ENCODE data around the gene SCRG1. TPM values are rescaled to one million over a fixed set of nuclear protein-coding genes. Genes with fewer than 3 reads are reported as not detected.

Gene SCRG1
- total and polyA plus RNA-seq, 2 donors (not counting 3 experiments of a cell fraction or from before 2014, with no cell fraction given), result not detected

- CTCF ChIA-PET, result interaction anchor here (1.2 to 1.9 kb wide), 3 partner anchors 11 to 79 kb away, joined by 4 to 7 read pairs (median 6); no protein-coding TSS in a partner anchor
- H3K4me1 ChIP-seq (ENCODE audit: control insufficient read depth, extremely low read depth, insufficient read depth, low read length), result no peaks in the 10 kb centered on the region
- intact Hi-C loops (cut with micrococcal nuclease), result no loop called here
- H3K27ac ChIP-seq (ENCODE audit: insufficient read depth, low read depth, low read length), result no peak overlapping the region
- BruUV-seq (replicated peaks), result no TSS peak
- H4K20me1 ChIP-seq (replicated peaks; ENCODE audit: control insufficient read depth, extremely low read depth, insufficient read depth, low read length), result no peaks in the 10 kb centered on the region
- DNase-seq (ENCODE audit: low read depth, low spot score) (no peak), FAIRE-seq (no peak)
- H3K79me2 ChIP-seq (ENCODE audit: control insufficient read depth, insufficient read depth, low read length), result no peaks in the 10 kb centered on the region
- H3K9me1 ChIP-seq (replicated peaks; ENCODE audit: control insufficient read depth, extremely low read depth, insufficient read depth, low read length), result no peaks in the 10 kb centered on the region
- no peaks in the 10 kb centered on the region for H3K36me3 ChIP-seq (ENCODE audit: control insufficient read depth in 2 of 2, extremely low read depth in 1 of 2, insufficient read depth in 2 of 2, low read length in 2 of 2)
- no peak overlapping the region for H3K4me2 ChIP-seq (ENCODE audit: insufficient read depth, low read length)
- H3K4me3 ChIP-seq (replicated peaks in 1 of 3; ENCODE audit: insufficient read depth in 1 of 3, low read depth in 1 of 3, low read length in 3 of 3), result no peak overlapping the region
- POLR2A ChIA-PET, result no interaction called here
- no peaks in the 10 kb centered on the region for H3K9me3 ChIP-seq (replicated peaks; ENCODE audit: control insufficient read depth, insufficient read depth, low read length)
- H2AFZ ChIP-seq (ENCODE audit: low read depth, low read length), result no peak overlapping the region
- dilution Hi-C loops (cut with MboI; ENCODE audit: extremely low pct_ligation_motif_present, low sequenced_read_pairs), result no loop called here
- no peak overlapping the region for H3K9ac ChIP-seq (replicated peaks; ENCODE audit: extremely low read depth, insufficient read depth, low read length)
- no peaks in the 10 kb centered on the region for H3K27me3 ChIP-seq (ENCODE audit: control insufficient read depth in 2 of 2, insufficient read depth in 2 of 2, low read length in 2 of 2)
- TF ChIP-seq FOS (IDR thresholded peaks at IDR 0.05; ENCODE audit: borderline replicate concordance, insufficient read depth, low read length), result no peak
- TF ChIP-seq POLR2A (IDR thresholded peaks at IDR 0.05; ENCODE audit: low read depth, low read length), result no peak
Observed at GRCh38 chr4:173398220-173398619, 696 bp downstream of the SCRG1 start.

GRCh38 chr4:173397604-173398003, 1.3 kb downstream of the SCRG1 start:
- no peak overlapping the region for H3K4me3 ChIP-seq (replicated peaks in 1 of 3; ENCODE audit: insufficient read depth in 1 of 3, low read depth in 1 of 3, low read length in 3 of 3)
- H2AFZ ChIP-seq (ENCODE audit: low read depth, low read length), result no peak overlapping the region
- no peaks in the 10 kb centered on the region for H3K27me3 ChIP-seq (ENCODE audit: control insufficient read depth in 2 of 2, insufficient read depth in 2 of 2, low read length in 2 of 2)
- intact Hi-C loops (cut with micrococcal nuclease) (no loop called here), dilution Hi-C loops (cut with MboI; ENCODE audit: extremely low pct_ligation_motif_present, low sequenced_read_pairs) (no loop called here)
- FAIRE-seq (no peak), DNase-seq (ENCODE audit: low read depth, low spot score) (no peak)
- H3K4me1 ChIP-seq (ENCODE audit: control insufficient read depth, extremely low read depth, insufficient read depth, low read length), result no peaks in the 10 kb centered on the region
- no peaks in the 10 kb centered on the region for H3K79me2 ChIP-seq (ENCODE audit: control insufficient read depth, insufficient read depth, low read length)
- ChIA-PET CTCF (interaction anchor here (0.8 to 1.9 kb wide), 4 partner anchors 11 to 78 kb away, joined by 3 to 7 read pairs (median 5); no protein-coding TSS in a partner anchor), POLR2A (no interaction called here)
- TF ChIP-seq MAX (IDR thresholded peaks at IDR 0.05; ENCODE audit: insufficient read depth, insufficient read length) (no peak), MYC (IDR thresholded peaks at IDR 0.05; ENCODE audit: low read depth, low read length) (no peak), JUN (IDR thresholded peaks at IDR 0.05; ENCODE audit: borderline replicate concordance, insufficient read depth, insufficient read length, low read depth) (no peak), GATA2 (IDR thresholded peaks at IDR 0.05; ENCODE audit: insufficient read depth, insufficient read length, low read depth, low read length) (no peak), POLR2AphosphoS5 (IDR thresholded peaks at IDR 0.05; ENCODE audit: insufficient read depth, low read depth, low read length) (no peak), POLR2A (IDR thresholded peaks at IDR 0.05; ENCODE audit: low read depth, low read length) (no peak), FOS (IDR thresholded peaks at IDR 0.05; ENCODE audit: borderline replicate concordance, insufficient read depth, low read length) (no peak), CTCF (IDR thresholded peaks at IDR 0.05; ENCODE audit: extremely low read depth in 1 of 2, insufficient read depth in 1 of 2, low read depth in 1 of 2, low read length in 2 of 2) (no peak), EZH2 (IDR thresholded peaks at IDR 0.05; ENCODE audit: borderline replicate concordance, low read depth, low read length, severe bottlenecking) (no peak)
- H3K9me1 ChIP-seq (replicated peaks; ENCODE audit: control insufficient read depth, extremely low read depth, insufficient read depth, low read length), result no peaks in the 10 kb centered on the region
- H4K20me1 ChIP-seq (replicated peaks; ENCODE audit: control insufficient read depth, extremely low read depth, insufficient read depth, low read length), result no peaks in the 10 kb centered on the region
- H3K4me2 ChIP-seq (ENCODE audit: insufficient read depth, low read length), result no peak overlapping the region
- no peak overlapping the region for H3K27ac ChIP-seq (ENCODE audit: insufficient read depth, low read depth, low read length)
- no peaks in the 10 kb centered on the region for H3K36me3 ChIP-seq (ENCODE audit: control insufficient read depth in 2 of 2, extremely low read depth in 1 of 2, insufficient read depth in 2 of 2, low read length in 2 of 2)
- H3K9me3 ChIP-seq (replicated peaks; ENCODE audit: control insufficient read depth, insufficient read depth, low read length), result no peaks in the 10 kb centered on the region
- BruUV-seq (replicated peaks), result no TSS peak
- no peak overlapping the region for H3K9ac ChIP-seq (replicated peaks; ENCODE audit: extremely low read depth, insufficient read depth, low read length)

All from endothelial cell of umbilical vein (primary cell).